HG03175 (cell line): ENCODE data around the gene STARD5.
A peak's percentile ranks its signal among the peaks of the same experiment; 100 is the strongest.
"Not testable (repeated sequence)": the region's sequence is repeated elsewhere in the genome, so short reads cannot be mapped to it uniquely, and the experiment has no call there.

Experiments used
- ATAC-seq: cut with Tn5 transposase; IDR thresholded peaks from one replicate; pipeline ENCODE4 v1.9.1; 2021; ENCODE audit warnings: mild to moderate bottlenecking, moderate library complexity; ENCODE audit not compliant: unreplicated experiment

Gene STARD5, protein sequence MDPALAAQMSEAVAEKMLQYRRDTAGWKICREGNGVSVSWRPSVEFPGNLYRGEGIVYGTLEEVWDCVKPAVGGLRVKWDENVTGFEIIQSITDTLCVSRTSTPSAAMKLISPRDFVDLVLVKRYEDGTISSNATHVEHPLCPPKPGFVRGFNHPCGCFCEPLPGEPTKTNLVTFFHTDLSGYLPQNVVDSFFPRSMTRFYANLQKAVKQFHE

DNA sequence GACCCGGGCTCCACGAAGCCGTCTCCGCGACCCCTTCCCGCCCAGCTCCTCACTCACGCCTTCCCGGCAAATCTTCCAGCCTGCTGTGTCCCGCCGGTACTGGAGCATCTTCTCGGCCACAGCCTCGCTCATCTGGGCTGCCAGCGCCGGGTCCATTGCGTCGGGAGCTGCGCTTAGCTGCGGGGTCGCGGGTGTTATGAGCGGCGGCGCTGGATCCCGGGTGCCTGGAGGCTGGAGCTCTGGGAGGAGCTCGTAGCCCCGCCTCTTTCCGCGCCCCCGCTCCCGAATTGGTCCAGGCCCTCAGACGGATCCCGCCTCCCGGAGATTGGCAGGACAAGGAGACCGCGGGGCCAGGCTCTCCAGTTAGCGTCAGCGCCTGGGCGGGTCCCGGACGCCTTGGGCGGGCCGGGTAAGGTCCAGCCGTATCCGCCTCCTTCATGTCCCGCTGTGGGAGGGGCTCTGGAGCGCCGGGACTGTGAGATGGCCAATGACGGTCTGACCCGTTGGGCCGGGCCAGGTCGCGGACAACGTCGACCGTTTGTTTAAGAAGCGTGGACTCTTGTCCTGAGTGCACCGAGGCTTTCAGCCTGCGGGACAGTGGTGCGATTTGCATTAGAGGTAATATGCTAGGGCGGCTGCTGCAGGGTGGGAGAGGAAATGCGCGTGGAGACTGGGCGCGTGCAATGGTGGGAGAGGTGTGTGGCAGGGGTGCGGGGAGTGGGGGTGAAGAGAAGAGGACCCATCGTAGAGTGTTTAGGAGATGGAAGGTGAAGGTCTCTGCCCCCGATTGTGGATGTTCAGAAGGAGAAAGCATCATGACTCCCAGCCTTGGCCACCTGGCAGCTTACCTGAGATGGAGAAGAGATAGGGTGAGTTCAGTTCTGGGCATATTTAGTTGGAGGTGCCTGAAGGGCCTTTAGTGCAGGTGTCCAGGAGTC, at the start of gene STARD5:
Gene STARD5 (minus strand): TSS at position 198 of the 938 bp plus-strand sequence. CDS start 42 bp downstream, at position 156.
- peak; percentile 100 for ATAC-seq

DNA sequence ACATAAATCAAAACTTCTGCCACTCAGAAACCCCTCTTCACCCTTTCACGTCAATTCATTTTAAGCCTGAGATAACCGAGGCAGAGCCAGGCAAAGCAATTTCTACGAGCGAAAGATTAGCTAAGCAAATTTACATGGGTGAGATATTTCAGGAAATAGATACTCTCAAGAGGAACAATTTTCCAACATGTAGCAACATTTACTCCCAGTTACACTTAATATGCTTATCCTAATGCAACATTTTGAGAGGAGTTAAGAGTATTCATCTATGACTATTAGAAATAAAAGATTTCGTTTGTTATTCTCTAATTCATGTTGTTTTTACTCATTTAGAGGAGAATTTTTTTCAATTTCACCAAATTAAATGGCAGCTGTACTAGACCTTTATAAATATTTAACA, 49.2 kb upstream of the STARD5 start:
- ATAC-seq = no peak

DNA sequence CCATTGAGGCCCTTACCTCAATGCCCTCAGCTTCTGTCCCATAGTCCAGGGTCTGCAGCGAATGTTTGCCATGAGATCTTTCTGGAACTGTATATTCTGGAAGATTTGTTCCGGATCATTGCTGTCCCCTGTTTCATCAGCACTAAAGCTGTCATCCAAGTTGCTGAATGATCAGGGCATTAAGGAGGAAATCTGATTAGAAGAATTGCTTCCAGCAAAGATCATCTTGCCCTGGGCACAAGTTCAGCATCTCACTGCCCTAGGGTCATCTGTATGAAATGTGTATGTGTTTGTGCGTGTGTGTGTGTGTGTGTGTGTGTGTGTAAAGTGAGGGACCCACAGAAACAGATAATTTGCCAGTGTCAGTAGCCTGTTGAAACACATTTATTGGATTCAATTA, 48.6 kb upstream of the STARD5 start:
- no peak for ATAC-seq

DNA sequence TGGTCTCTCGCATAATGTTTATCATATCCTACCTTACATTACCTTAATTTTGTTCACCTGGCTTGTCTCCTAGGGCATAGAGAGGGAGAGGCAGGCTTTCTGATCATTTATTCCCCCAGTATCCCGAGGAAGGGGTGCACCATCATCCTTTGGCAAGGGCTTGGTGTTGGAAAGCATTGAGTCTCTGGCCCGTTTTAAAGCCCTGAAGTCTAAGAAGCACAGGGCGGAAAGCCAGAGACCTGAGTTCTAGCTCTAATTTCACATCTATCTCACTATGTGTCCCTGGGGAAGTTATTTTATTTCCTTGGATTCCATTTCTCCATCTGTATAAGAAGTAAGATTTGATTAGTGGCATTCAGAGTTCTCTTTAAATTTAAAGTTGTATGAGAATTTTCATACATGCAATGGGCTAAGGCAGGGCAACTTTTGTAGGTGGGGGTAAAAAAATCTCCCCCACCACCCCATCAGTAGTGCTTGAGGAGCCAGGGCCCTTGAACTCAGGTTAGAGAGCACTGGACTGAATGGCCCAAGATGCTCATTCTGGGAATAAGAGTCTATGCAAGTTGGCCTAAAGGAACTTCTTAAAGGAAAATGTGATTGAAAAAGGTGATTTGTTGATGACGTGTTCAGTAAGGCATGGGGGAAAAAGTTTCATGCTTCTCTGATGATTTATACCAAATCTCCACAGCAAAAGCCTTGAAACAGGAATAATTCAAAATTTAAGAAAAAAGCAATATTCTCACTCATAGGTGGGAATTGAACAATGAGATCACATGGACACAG, 40.0 kb upstream of the STARD5 start:
- no peak for ATAC-seq

DNA sequence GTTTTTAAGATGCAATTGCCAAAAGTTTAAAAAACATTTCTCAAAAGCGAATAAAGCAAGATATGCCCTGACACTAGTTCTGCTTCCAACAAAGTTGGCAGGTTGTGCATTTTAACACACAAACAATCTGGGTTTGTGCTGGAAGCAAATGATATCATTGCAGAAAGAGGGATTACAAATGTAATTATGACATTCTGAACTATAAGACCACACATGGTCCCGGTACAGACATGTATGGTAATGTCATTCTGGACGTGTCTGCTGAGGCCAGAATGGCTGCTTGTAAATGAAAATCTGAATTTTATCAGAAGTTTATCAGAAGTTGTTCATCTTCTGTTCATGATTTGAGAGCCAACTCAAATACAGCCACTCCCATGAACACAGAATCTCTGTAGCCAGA, 39.3 kb upstream of the STARD5 start:
- ATAC-seq = no peak

DNA sequence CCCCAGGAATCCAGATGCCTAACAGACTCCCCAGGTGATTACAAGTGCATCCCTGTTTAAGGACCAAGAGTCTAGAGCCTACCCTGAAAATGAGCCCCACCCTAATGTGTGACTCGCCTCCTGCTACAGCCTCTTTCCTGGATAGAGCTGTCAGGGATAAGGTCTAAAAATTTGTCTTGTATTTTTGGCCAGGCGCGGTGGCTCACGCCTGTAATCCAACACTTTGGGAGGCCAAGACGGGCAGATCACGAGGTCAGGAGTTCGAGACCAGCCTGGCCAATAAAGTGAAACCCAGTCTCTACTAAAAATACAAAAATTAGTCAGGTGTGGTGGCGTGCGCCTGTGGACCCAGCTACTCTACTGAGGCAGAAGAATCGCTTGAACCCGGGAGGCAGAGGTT, 38.8 kb upstream of the STARD5 start:
- ATAC-seq = no peak

DNA sequence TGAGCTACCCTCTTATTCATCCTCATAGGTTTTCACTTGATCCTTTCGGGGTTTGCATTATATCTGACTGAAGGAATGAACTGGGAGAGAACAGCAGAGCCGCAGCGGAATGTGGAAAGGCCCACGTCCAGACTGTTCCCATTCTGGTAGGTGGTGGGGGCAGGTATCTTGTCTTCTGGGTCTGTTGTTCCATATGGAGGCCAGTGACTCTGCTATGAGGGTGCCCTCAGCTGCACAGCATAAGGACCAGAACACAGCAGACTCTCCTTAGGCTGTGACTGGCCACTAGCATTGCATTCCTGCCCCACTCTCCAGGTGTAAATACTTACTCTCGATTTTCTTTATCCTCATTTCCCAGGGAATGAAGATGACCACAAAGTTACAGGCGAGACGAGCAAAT, 38.0 kb upstream of the STARD5 start:
- no peak for ATAC-seq

DNA sequence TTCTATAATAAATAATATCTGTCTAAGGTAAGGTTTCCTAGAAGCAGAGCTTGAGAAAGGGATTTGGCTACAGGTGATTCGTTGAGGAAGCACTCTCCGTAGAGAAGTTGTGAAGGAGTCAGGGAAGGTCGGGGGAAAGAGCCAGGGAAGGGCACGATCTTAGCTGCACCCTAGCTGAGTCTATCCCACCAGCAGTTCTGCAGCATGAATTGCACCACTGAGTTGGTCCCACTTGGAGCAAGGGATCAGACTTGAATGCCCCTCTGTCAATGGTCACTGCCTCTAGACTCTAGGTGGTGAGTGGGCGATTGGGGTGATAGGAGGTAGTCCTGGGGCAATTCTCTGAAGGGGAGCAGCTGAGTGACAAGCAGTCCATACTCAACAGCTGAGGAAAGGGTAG, 36.5 kb upstream of the STARD5 start:
- ATAC-seq = no peak

DNA sequence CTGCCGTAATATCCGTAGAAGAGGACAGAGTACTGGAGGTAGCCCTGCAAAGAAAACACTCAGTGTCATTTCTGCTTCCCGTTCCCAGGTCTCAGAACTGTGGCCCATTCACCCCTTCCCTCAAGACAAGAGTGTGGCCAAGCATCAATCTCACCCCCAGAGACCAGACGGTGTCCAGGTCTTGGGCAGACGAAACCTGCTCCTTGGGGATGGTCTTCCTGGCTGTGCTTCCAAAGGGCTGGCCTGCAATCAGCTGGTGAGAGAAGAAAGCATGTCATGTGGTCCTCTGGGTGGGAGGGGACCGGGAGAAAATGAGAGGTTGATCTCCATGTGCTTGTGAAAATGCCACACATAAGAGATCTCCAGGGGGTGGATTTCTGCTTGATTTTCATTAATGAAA, 34.3 kb upstream of the STARD5 start:
- ATAC-seq = no peak

DNA sequence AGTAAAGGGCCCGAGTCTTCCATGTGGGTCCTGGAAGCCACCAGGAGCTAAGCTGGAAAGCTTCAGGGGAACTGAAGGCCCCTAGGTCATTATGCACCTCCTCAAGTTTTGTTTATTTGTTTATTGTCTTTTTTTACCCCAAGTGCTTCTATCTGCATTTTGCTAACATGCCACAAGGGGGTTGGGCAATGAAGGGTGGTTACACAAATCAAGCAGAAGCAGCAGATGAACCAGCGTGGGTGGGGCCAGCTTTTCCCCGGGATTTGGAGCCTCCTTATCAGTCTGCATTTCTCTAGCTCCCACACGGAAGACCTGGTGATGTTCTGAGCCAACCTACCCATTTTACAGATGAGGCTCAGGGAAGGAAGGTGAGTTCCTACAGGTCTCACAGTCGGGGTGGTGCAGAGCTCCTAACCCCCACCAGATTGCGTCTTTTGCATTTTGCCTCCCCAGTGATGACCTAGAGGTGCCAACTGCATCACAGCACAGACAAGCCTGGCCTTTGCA, 33.3 kb upstream of the STARD5 start:
- ATAC-seq = no peak

DNA sequence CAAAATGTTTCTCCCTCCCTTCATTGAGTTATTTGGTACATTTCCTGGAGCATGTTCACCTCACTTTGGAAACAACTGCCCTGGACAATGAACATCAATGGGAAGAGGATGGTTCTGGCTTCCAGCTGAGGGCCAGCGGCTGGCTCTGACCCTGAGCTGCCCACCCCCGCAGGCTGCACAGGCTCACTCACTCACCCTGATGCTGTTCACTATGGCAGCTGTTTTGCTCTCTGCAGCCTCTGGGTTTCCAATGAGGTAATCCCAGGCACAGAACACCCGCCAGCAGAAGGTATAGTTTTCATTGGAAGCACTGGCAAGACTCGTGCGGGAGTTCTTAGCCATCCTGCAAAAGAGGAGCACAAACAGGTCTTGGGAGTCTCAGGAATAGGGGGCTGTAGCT, 32.3 kb upstream of the STARD5 start:
- ATAC-seq = no peak

DNA sequence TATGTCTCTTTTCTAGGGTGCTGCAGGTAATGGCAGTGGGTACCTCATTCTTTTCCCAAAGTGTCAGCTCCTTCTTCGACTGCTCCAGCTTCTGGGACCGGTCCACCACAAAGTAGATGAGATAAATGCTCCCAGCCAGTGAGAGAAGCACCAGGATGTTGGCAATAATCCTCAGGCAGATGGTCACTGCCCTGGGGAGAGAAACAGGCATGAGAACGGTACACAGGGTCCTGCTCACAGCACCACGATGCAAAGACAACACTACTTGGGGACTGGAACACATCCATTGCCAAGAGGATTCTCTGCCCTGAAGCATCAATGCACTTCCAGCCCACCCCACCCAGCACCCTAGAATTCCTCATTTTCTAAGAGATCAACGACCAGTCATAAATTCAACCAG, 27.7 kb upstream of the STARD5 start:
- no peak for ATAC-seq

DNA sequence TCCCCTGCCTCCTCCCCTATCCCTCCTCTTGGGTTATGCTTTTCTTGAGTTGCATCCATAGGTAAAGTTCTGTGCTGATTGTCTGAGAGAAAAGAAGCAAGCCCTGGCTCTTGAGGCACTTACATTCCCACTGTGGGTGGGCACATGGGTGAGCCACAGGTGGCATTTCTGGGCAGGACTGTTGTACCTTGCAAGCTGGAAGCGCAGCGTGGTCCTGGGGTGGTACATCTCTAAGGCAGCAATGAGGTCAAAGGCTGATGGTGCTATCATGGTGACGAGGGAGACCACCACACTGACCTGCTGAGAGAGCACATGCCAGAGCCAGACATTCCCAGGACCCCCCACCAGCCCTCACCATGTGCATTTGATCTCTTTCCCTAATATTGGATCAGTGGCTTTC, 25.3 kb upstream of the STARD5 start:
- no peak for ATAC-seq

DNA sequence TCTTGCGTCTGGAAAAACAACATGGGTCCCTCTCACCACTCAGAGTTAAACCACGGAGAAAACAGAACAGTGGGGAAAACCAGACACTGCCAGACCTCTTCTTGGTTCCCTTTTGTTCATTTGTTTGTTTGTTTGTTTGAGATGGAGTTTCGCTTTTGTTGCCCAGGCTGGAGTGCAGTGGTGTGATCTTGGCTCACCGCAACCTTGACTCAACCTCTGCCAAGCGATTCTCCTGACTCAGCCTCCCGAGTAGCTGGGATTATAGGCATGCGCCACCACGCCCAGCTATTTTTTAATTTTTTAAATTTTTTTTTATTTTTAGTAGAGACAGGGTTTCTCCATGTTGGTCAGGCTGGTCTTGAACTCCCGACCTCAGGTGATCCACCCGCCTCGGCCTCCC, 24.8 kb upstream of the STARD5 start:
- ATAC-seq = not testable (repeated sequence)

DNA sequence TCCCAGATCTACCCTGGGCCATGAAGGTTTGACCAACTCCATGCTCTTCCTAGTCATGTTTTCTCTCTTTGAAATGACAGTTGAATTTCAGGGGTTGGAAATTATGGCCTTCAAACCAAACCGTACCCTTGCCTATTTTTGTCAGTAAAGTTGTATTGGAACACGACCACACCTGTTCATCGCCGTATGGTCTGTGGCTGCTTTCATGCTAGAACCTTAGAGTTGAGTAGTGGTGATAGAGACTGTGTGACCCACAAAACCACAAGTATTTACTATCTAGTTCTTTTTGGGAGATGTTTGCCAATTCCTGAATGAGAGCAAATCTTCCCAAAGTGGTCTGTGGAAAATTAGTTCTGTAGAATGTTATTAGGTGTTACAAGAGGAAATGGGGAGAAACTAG, 24.0 kb upstream of the STARD5 start:
- ATAC-seq = no peak

DNA sequence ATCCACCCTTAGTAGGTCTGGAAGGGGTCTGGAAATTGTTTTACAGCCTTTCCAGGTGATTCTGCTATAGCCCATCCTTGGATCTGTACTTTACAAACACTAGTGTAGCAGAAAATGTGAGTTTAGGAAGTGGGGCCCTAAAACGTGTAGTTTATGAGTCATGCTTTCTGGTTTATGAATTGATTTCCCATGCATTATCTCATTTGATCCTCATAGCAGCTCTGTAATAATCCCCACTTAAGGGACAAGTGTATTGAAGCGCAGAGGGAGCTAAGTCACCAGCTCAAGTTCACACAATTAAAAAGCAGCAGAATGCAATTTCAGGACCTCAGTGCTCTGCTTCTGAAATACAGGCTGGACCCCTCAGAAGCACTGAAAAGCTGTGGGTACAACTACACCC, 22.7 kb upstream of the STARD5 start:
- ATAC-seq = no peak

DNA sequence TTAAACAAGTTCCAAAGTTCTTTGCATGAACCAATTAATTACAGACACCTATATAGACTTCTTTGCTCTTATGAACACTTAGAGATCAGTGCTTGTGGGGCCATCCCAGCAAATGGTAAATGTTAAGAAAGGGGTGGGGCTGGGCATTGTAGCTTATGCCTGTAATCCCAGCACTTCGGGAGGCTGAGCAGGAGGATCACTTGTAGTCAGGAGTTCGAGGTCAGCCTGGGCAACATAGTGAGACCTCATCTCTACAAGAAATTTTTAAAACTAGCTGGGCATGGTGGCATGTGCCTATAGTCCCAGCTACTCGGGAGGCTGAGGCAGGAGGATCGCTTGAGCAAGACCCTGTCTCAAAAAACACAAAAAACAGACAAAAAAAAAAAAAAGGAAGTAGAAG, 19.4 kb upstream of the STARD5 start:
- ATAC-seq = no peak

DNA sequence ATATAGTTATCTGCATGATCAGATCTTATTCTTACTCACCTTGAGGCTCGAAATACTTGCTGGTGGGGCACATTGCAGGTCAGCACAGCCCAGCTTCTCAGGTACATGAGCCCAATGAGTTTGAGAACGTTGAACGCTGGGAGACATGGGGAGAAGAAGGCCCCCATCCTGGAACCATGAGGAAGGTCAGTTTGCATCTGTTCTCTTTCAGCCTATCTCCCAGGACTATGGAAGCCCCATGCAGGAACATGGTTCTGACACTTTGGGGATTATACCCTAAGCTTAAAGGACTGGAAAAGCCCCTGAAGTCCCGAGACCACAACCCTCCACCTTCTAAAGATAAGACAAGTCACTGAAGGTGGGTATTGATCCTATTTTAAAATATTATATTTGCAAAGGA, 17.4 kb upstream of the STARD5 start:
- ATAC-seq = no peak

DNA sequence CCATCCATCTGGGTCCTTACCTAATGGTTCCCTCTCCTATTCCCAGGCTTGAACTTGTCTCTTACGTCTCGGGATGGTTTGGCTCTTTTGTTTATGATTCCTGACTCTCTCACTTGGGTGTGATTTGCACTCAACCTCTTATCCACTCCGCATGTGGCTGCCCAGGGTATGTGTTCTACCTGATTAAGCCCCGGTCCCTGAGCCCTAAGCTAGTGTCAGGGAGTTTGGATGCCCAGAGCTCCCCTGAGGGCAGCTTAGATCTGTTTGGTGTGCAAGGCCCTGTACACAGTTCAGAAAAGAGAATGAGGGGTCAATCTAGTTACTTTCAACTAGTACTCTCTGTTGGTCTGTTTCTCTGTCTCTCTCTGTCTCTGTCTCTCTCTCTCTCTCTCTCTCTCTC, 15.9 kb upstream of the STARD5 start:
- no peak for ATAC-seq

DNA sequence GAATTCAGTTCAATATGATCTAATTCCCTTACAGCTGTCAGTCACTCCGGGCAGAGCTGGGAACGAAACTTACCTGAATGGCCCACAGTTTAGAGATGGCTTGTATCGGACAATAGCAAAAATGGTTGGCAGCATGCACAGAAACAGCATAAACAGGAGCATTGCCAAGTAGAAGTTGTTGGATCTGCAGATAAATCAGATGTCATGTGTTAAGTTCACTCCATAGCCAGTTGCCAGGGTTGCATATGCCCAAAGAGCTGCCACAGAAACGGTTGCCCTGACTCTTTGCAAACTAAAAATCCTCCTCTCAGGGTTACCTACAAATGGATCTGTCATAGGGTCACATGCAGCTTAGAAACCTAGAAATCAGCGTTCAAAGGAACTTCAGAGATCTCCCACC, 15.4 kb upstream of the STARD5 start:
- ATAC-seq = no peak
